MCF 10A (cell line): ENCODE results near the gene PLCB1. TPM values are rescaled to one million over a fixed set of nuclear protein-coding genes. Genes with fewer than 3 reads are reported as not detected.

ENCODE experiments used
- BruUV-seq: library from RNA; stranded (reverse); fragments of 400-500 nt; replicated peaks from 2 replicates; lab custom pipeline; 2021; lab: Mats Ljungman, UMichigan
- CTCF ChIA-PET: fragments of 300-600 bp; sonication (Branson Sonifier 250); formaldehyde crosslinking; extraction: SDS; loops from one replicate; lab custom pipeline; 2021; ENCODE audit warnings: antibody characterized with exemption, inconsistent platforms; lab: Yijun Ruan, JAX
- POLR2A ChIA-PET: fragments of 300-600, 350-650 bp; sonication (Branson Sonifier 250); formaldehyde crosslinking; extraction: SDS; loops from one replicate; lab custom pipeline; 2020; ENCODE audit warnings: antibody characterized with exemption, inconsistent platforms; lab: Yijun Ruan, JAX
- DNase-seq: peaks from one replicate; pipeline ENCODE4 v3.0.0-alpha.2; 2018; ENCODE audit not compliant: unreplicated experiment
- H3K27ac Mint-ChIP-seq: one replicate; pipeline ENCODE4 v1.8.0; 2022; ENCODE audit warnings: mild to moderate bottlenecking, low read depth, mixed read lengths; ENCODE audit not compliant: unreplicated experiment
- H3K27me3 Mint-ChIP-seq: one replicate; pipeline ENCODE4 v1.8.0; 2022; ENCODE audit warnings: mixed read lengths; ENCODE audit not compliant: insufficient read depth, unreplicated experiment
- H3K36me3 Mint-ChIP-seq: one replicate; pipeline ENCODE4 v1.8.0; 2022; ENCODE audit warnings: mild to moderate bottlenecking, moderate library complexity, mixed read lengths; ENCODE audit not compliant: insufficient read depth, unreplicated experiment
- H3K4me1 Mint-ChIP-seq: one replicate; pipeline ENCODE4 v1.8.0; 2022; ENCODE audit warnings: mixed read lengths; ENCODE audit not compliant: insufficient read depth, unreplicated experiment
- H3K4me3 Mint-ChIP-seq: one replicate; pipeline ENCODE4 v1.8.0; 2022; ENCODE audit warnings: mild to moderate bottlenecking, moderate library complexity, mixed read lengths; ENCODE audit not compliant: unreplicated experiment
- H3K9me3 Mint-ChIP-seq: one replicate; pipeline ENCODE4 v1.8.0; 2022; ENCODE audit warnings: mixed read lengths; ENCODE audit not compliant: unreplicated experiment
- CTCF ChIP-seq: fragments of 200-600 bp; IDR thresholded peaks from one replicate; pipeline ENCODE4 v1.8.0; 2022; ENCODE audit warnings: antibody characterized with exemption, mild to moderate bottlenecking; ENCODE audit not compliant: unreplicated experiment
- intact Hi-C: fragments of 100-400 bp; cut with micrococcal nuclease; formaldehyde crosslinking; loops from 2 replicates; pipeline ENCODE4 v1.14.1; 2022
- total RNA-seq: library from RNA; stranded (reverse); gene quantifications from 2 replicates; pipeline ENCODE4 v1.2.3, GENCODE V29; 2022

Gene PLCB1
- total RNA-seq, 1 experiment from 2014 or later, result 5.9 TPM

- no peaks in the 10 kb centered on the region for H3K4me1 Mint-ChIP-seq
- no peaks in the 10 kb centered on the region for H3K27me3 Mint-ChIP-seq
- CTCF ChIA-PET, result interaction anchor here (0.6 to 6.7 kb wide), 7 partner anchors 10 to 438 kb away, joined by 3 to 59 read pairs (median 4); partner anchors contain the start of gene PLCB1
- no peak overlapping the region for H3K27ac Mint-ChIP-seq
- H3K9me3 Mint-ChIP-seq, result no peaks in the 10 kb centered on the region
- no TSS peak for BruUV-seq
- intact Hi-C loops, result no loop called here
- TF ChIP-seq CTCF, result no peak
- no peak overlapping the region for H3K4me3 Mint-ChIP-seq
- no peaks in the 10 kb centered on the region for H3K36me3 Mint-ChIP-seq
- DNase-seq, result no peak
- POLR2A ChIA-PET, result no interaction called here
Measured at GRCh38 chr20:8400486-8400885, 268.4 kb downstream of the PLCB1 start.

GRCh38 chr20:8401556-8401955, 269.5 kb downstream of the PLCB1 start:
- no TSS peak for BruUV-seq
- H3K36me3 Mint-ChIP-seq, result no peaks in the 10 kb centered on the region
- CTCF ChIA-PET, result interaction anchor here (0.5 to 6.7 kb wide), 12 partner anchors 11 to 465 kb away, joined by 3 to 59 read pairs (median 3); partner anchors contain the start of gene PLCB1

GRCh38 chr20:8402798-8403197, 270.7 kb downstream of the PLCB1 start:
- intact Hi-C loops, result no loop called here
- no peaks in the 10 kb centered on the region for H3K36me3 Mint-ChIP-seq
- H3K27me3 Mint-ChIP-seq, result no peaks in the 10 kb centered on the region
- DNase-seq, result no peak
- H3K27ac Mint-ChIP-seq, result no peak overlapping the region
- ChIA-PET POLR2A (interaction anchor here (1.9 kb wide), 1 partner anchor 11 kb away, joined by 8 read pairs; no protein-coding TSS in a partner anchor), CTCF (interaction anchor here (0.7 to 6.7 kb wide), 4 partner anchors 13 to 359 kb away, joined by 3 to 59 read pairs (median 4); no protein-coding TSS in a partner anchor)
- no TSS peak for BruUV-seq
- H3K4me3 Mint-ChIP-seq, result no peak overlapping the region
- no peaks in the 10 kb centered on the region for H3K9me3 Mint-ChIP-seq
- H3K4me1 Mint-ChIP-seq, result no peaks in the 10 kb centered on the region
- TF ChIP-seq CTCF, result no peak

More at GRCh38 chr20:8401556-8401955, 269.5 kb downstream of the PLCB1 start:
- intact Hi-C loops, result no loop called here
- no peaks in the 10 kb centered on the region for H3K9me3 Mint-ChIP-seq
- H3K27me3 Mint-ChIP-seq, result no peaks in the 10 kb centered on the region
- H3K4me1 Mint-ChIP-seq, result no peaks in the 10 kb centered on the region
- no peak for DNase-seq
- H3K4me3 Mint-ChIP-seq, result no peak overlapping the region
- no peak overlapping the region for H3K27ac Mint-ChIP-seq
- TF ChIP-seq CTCF, result no peak
- POLR2A ChIA-PET, result interaction anchor here (0.7 to 1.9 kb wide), 2 partner anchors 13 to 514 kb away, joined by 3 to 8 read pairs; no protein-coding TSS in a partner anchor

GRCh38 chr20:8404912-8405635, 273.0 kb downstream of the PLCB1 start:
- Mint-ChIP-seq H3K36me3 (no peaks in the 10 kb centered on the region), H3K4me1 (no peaks in the 10 kb centered on the region), H3K27me3 (no peaks in the 10 kb centered on the region), H3K4me3 (no peak overlapping the region), H3K9me3 (no peaks in the 10 kb centered on the region), H3K27ac (no peak overlapping the region)
- DNase-seq, result no peak
- no TSS peak for BruUV-seq
- CTCF ChIA-PET, result interaction anchor here (0.6 to 6.7 kb wide), 9 partner anchors 12 to 366 kb away, joined by 3 to 59 read pairs (median 3); partner anchors contain the start of gene PLCB1
- intact Hi-C loops, result no loop called here
- POLR2A ChIA-PET, result interaction anchor here (1.9 kb wide), 1 partner anchor 9 kb away, joined by 4 read pairs; no protein-coding TSS in a partner anchor
- no peak for TF ChIP-seq CTCF
